ENCODE data around the gene MGST2.

The MGST2 gene

DNA sequence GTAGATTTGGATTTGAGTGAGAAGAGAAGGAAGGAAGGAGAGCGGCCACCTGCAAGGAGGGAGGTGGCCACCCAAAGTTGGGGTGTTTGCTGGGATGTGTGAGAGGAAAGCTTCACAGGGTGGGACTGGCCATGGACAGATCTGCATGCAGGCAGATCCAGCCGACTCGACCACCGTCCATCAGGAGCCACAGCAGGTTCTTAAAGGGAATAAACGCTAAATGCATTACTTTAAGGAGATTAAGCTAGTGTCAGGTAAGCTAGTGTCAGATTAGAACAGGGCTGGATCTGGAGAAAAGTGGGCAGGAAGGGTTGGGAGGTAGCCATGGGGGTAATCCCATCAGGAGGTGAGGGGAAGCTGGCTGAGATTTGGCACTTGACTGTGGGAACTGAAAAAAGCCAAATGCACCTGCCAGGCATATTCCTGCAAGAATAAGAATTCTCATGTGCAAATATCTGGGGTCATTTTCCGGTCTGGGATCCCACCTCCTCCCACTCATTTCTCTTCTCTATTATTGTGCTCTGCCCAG is 79.6 kb downstream of the MGST2 start:
- DNase-seq: no peak

- no peak for DNase-seq
These were observed 81.0 kb downstream of the MGST2 start for GRCh38 chr4:139746431-139747171.

DNA sequence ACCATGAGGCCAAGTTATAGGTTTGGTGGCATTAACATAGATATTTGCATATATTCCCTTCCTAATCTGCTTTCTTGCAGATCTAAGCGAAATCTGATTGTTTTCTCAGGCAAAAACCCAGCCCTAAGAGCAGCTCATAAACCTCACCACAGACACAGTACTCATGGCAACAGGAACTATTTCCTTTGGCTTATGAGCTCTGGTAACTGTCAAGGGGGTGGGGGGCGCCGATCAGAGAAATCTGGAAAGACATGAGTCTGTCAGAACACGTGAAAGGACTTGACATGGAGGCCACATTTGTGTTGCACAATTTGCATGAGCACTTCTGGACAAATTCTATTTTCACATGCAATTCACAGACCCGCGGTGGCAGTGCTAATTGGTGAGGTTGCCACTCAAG is 83.7 kb downstream of the MGST2 start:
- no peak for DNase-seq

DNA sequence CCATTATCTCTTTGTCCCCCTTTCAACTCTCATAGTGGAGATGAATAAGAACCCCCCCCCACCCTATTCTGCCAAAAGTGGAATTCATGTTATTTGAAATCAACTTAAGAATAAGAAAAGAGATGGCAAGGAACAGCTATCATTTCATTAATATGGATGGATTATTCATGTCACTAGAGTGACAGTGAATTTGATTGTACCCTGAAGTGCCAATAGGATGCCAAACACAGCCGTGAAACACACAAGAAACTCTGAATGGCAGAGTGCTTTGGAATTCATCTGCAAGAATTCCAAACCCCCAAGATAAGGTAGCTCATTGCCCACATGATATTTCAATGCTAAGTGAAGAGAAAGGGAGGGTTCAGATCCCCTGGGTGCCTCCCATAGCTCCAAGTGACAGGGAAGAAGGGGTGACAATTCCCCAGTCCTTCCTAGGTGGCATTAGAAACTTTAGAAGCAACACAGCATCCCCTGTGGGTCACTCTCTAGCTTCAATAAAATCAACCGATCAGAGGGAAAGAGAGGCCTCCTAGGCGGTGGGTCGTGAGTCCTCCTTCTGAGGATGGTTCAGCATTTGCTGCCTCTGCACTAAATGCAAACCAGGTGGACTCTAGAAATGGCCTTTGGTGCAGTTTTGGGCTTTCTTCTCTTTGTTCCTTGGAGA is 84.3 kb downstream of the MGST2 start:
- DNase-seq: no peak

- no peak for DNase-seq
These were observed 88.1 kb downstream of the MGST2 start for GRCh38 chr4:139753686-139754085.
